NCI-H510A (cell line): Measurements from ENCODE around the gene SCARB1.

Experiments used
- DNase-seq: peaks from one replicate; lab custom pipeline; 2025; lab: John Stamatoyannopoulos, UW

Gene SCARB1

DNA sequence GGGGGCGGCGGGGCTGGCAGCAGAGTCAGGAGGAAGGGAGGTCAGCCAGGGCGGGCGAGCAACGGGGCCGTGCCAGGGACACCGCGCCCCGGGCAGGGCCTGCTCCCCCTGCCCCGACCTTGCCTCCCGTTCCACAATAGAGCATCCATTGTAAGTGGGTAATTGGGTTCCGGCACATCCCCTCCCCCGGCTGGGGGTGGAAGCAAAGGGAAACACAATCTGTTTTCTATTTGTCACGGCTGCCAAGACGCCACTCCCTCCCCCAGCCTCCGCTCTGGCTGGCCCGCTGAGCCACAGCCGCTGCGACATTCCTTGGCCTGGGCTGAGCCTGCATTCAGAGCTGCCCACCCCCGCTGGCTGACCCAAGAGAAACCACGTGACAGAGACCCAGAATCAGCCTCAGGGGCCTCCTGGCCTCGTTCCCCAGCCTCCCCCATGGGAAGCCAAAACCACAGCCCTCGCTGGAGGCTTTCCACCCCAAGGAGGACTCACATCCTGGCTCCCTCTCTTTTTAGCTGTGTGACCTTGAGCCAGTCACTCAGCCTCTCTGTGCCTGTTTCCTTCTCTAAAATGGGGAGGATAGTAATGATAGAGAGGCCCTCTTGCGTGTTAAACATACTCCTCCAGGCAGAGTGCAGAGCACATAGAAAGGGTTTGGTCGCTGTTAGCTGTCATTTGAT lies 117.6 kb downstream of the SCARB1 start:
- peak; percentile 57 for DNase-seq

- no peak for DNase-seq
Observed at GRCh38 chr12:124745465-124745890, 118.2 kb downstream of the SCARB1 start.

GRCh38 chr12:124744659-124745464 lies 118.8 kb downstream of the SCARB1 start:
- DNase-seq, result peak; percentile 43

- no peak for DNase-seq
Observed at GRCh38 chr12:124744273-124744640, 119.4 kb downstream of the SCARB1 start.

DNA sequence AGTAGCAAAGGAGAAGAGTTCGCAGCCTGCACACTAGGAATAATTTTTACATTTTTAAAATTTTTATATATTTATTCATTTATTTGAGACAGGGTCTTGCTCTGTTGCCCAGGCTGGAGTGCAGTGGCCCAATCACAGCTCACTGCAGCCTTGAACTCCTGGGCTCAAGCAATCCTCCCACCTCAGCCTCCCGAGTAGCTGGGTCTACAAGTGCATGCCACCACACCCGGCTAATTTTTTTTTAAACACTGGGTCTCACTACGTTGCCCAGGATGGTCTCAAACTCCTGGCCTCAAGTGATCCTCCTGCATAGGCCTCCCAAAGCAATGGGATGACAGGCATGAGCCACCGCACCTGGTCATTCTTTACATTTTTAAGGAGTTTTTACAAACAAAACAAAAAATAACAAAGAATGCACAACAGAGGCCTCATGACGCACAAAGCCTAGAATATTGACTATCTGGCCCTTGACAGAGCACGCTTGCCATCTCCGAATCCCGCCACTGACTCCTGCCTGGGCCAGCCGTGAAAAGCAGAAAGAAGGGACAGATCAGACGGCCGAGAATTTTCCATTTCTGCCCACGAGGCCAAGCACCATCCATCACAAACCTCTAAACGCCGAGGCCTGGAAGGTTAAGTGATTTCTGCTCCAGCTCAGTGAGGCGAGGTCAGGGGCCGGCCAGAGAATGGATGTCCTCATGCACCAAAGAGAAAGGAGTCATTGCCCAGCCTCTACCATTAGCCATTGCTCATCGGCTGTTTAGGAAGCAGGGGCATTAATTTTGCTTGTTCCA lies 120.0 kb downstream of the SCARB1 start:
- no peak for DNase-seq

DNA sequence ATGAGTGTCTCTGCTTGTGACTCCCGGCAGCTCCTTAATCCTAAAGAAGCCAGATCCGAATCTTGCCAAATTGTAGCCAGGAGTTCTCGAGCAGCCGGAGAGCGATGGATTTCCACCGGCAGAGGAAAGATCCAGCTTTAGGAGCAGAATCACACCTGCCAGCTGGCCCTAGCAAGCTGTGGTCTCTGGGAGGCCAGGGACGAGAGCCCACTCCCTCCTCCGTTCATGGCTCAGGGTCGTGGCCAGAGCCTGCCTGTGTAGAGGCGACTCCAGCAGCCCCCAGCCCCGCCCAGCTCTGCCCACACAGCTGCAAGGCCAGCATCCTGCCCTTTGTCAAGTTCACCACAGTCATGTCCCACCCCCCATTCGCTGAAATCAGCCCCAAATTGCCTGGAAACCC lies 121.0 kb downstream of the SCARB1 start:
- DNase-seq, result no peak

- no peak for DNase-seq
Observed at GRCh38 chr12:124742111-124742510, 121.6 kb downstream of the SCARB1 start.

GRCh38 chr12:124741211-124741610 lies 122.5 kb downstream of the SCARB1 start:
- DNase-seq, result no peak

GRCh38 chr12:124740691-124741137 lies 123.0 kb downstream of the SCARB1 start:
- no peak for DNase-seq

DNA sequence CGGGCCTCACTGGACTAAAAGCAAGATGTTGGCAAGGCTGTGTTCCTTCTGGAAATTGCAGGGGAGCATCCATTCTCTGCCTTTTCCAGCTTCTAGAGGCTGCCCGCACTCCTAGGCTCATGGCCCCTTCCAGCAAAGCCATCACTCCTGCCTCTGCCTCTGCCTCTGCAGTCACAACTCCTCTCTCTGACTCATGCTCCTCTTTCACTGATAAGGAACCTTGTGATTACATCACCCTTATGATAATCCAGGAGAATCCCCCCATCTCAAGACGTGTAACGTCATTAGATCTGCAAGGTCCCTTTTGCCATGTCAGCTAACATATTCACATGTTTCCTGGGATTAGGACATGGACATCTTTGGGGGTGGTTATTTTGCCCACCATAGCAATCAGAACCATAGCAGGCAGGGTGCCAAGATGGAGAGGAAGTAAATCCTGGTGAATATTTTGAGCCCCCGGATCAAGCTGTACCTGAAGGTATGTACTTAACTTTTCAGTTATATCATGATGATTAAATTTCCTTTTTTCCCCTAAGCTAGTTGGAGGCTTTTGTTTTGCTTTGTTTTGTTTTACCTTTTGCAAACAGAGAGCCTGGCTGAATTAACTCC lies 123.6 kb downstream of the SCARB1 start:
- DNase-seq, result no peak

GRCh38 chr12:124738636-124739467 lies 124.8 kb downstream of the SCARB1 start:
- DNase-seq, result no peak

GRCh38 chr12:124737772-124738635 lies 125.7 kb downstream of the SCARB1 start:
- DNase-seq, result no peak

DNA sequence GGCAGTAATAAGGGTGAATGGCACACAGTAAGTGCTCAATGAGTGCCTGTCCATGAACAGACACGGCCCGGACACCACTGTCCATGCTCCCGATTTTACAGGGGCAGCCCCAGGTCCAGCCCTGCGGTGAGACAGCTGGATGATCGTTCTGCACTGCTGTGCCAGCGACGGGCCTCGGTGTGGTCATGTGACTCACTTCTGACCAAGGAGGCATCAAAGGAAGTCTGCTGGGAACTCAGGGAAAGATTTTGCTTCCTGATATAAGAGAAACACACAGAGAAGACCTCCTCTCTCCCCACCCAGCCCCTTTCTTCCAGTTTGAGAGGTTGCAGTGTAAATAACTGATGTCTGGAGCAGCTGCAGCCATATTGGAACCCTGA lies 126.6 kb downstream of the SCARB1 start:
- no peak for DNase-seq

DNA sequence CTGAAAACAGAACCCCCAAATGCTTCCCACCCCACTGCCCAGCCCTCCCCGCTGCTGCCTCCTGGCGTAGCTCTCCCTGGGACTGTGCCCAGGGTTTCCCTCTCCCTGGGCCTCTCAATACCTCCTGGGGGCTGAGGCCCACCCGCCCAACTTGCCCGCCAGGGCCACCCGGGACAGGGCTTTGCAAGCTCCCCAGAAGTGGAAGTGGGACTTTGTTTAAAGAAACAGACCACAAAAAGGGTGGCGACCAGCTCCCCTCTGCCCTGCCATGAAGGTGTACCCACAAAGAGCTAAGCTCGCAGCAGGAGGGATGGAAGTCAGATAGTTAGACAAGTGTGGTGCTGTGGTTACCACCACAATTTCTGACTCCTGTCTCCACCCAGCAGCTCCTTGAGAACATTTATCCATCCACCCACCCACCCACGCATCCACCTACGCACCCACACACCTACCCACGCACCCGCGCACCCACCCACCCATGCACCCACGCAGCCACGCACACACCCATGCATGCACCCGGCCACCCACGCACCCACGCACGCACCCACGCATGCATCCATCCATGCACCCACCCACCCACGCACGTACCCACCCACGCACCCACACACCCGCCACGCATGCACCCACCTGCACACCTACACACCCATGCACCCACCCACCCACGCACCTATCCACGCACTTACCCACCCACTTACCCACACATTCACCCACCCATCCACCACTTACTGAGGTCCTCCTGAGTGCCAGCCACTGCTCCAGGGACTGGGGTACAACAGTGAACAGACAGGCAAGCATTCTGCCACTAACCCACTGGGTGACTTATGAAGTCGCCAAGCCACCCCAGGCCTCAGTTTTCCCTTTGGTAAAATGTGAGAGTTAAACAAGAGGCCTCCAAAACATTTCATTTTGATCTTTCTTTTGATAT lies 127.3 kb downstream of the SCARB1 start:
- DNase-seq, result no peak

- DNase-seq, result peak; percentile 81
Observed at GRCh38 chr12:124734224-124734788, 129.4 kb downstream of the SCARB1 start.

- no peak for DNase-seq
Observed at GRCh38 chr12:124733086-124733485, 130.6 kb downstream of the SCARB1 start.

- DNase-seq, result no peak
Observed at GRCh38 chr12:124732275-124733075, 131.2 kb downstream of the SCARB1 start.

- DNase-seq, result no peak
Observed at GRCh38 chr12:124731869-124732268, 131.8 kb downstream of the SCARB1 start.
